CD8-positive, alpha-beta memory T cell (primary cell): Measurements from ENCODE around the gene BMP10. TPM values are rescaled to one million over a fixed set of nuclear protein-coding genes. Genes with fewer than 3 reads are reported as not detected.
A peak's percentile ranks its signal among the peaks of the same experiment; 100 is the strongest.
"Not testable (repeated sequence)": the region's sequence is repeated elsewhere in the genome, so short reads cannot be mapped to it uniquely, and the experiment has no call there.

Source experiments
- CTCF ChIA-PET: fragments of 350-600 bp; sonication (Branson Sonifier 250); formaldehyde crosslinking; loops from one replicate; lab custom pipeline; 2021; ENCODE audit warnings: antibody characterized with exemption; lab: Charles Lee
- POLR2A ChIA-PET: fragments of 350-600 bp; sonication (Branson Sonifier 250); formaldehyde crosslinking; loops from one replicate; lab custom pipeline; 2021; ENCODE audit warnings: antibody characterized with exemption; lab: Charles Lee
- DNase-seq, 5 donors: peaks; one replicate each; pipeline versions ENCODE4 v3.0.0 to v3.0.0-alpha.2; 2020 to 2022; ENCODE audit warnings: mixed read lengths in 1 of 5
- H3K27ac ChIP-seq: one replicate; pipeline ENCODE4 v1.7.0; 2013; ENCODE audit warnings: low read depth, mild to moderate bottlenecking, low read length, moderate library complexity
- H3K27me3 ChIP-seq: 2 replicates; pipeline ENCODE4 v1.7.0; 2013; ENCODE audit warnings: low read length, mild to moderate bottlenecking; ENCODE audit not compliant: insufficient read depth, poor library complexity, severe bottlenecking
- H3K36me3 ChIP-seq: 2 replicates; pipeline ENCODE4 v1.7.0; 2013; ENCODE audit warnings: mild to moderate bottlenecking, low read length, moderate library complexity; ENCODE audit not compliant: insufficient read depth
- H3K4me1 ChIP-seq: 2 replicates; pipeline ENCODE4 v1.7.0; 2013; ENCODE audit warnings: mild to moderate bottlenecking, low read length, moderate library complexity; ENCODE audit not compliant: insufficient read depth
- H3K4me3 ChIP-seq: 2 replicates; pipeline ENCODE4 v1.7.0; 2013; ENCODE audit warnings: mild to moderate bottlenecking, low read length
- H3K9me3 ChIP-seq: 2 replicates; pipeline ENCODE4 v1.7.0; 2013; ENCODE audit warnings: mild to moderate bottlenecking, low read length
- H3K27ac Mint-ChIP-seq, 8 donors: one replicate each; pipeline ENCODE4 v1.8.0; 2020 to 2021; ENCODE audit warnings: mixed read lengths in 8 of 8, mild to moderate bottlenecking in 6 of 8, inconsistent platforms in 3 of 8, moderate library complexity in 3 of 8
- H3K27me3 Mint-ChIP-seq, 2 donors: one replicate each; pipeline ENCODE4 v1.8.0; 2020 to 2021; ENCODE audit warnings: mixed read lengths in 2 of 2, mild to moderate bottlenecking in 1 of 2, moderate library complexity in 1 of 2
- H3K36me3 Mint-ChIP-seq, 3 donors: one replicate each; pipeline ENCODE4 v1.8.0; 2020 to 2021; ENCODE audit warnings: mixed read lengths in 3 of 3, inconsistent platforms in 1 of 3, mild to moderate bottlenecking in 1 of 3
- H3K4me1 Mint-ChIP-seq, 3 donors: one replicate each; pipeline ENCODE4 v1.8.0; 2020 to 2021; ENCODE audit warnings: mixed read lengths in 3 of 3, inconsistent platforms in 1 of 3, mild to moderate bottlenecking in 1 of 3
- H3K4me3 Mint-ChIP-seq, 7 donors: one replicate each; pipeline ENCODE4 v1.8.0; 2020 to 2021; ENCODE audit warnings: mixed read lengths in 7 of 7, mild to moderate bottlenecking in 6 of 7, moderate library complexity in 4 of 7, inconsistent platforms in 2 of 7
- H3K9me3 Mint-ChIP-seq, 5 donors: one replicate each; pipeline ENCODE4 v1.8.0; 2020 to 2022; ENCODE audit warnings: mixed read lengths in 5 of 5, mild to moderate bottlenecking in 3 of 5, moderate library complexity in 2 of 5, inconsistent platforms in 1 of 5
- polyA plus RNA-seq: library from polyadenylated mRNA; unstranded; fragments of 300-500 nt; fragmentation: Illumina TruSeq; gene quantifications from one replicate; pipeline ENCODE4 v1.2.3, GENCODE V29; 2021
- total RNA-seq, 2 experiments: library from RNA; stranded (reverse); gene quantifications; one replicate each; pipeline ENCODE4 v1.2.3, GENCODE V29; 2021

Gene BMP10
- total and polyA plus RNA-seq, 3 experiments from 2014 or later: not detected

- Histone ChIP-seq H3K4me1 (peaks cover 42% of the 10 kb centered on the region), H3K9me3 (no peaks in the 10 kb centered on the region), H3K27ac (peak overlapping the region; percentile 4), H3K4me3 (no peak overlapping the region), H3K27me3 (no peaks in the 10 kb centered on the region), H3K36me3 (no peaks in the 10 kb centered on the region)
- CTCF ChIA-PET: interaction anchor here (0.9 to 3.9 kb wide), 24 partner anchors 10 to 444 kb away, joined by 3 to 27 read pairs (median 4); partner anchors contain the start of gene FBXO48
- Mint-ChIP-seq H3K9me3 (peaks cover 0 to 2% (median 0%) of the 10 kb centered on the region in 5 donors), H3K4me1 (peaks cover 34 to 39% (median 37%) of the 10 kb centered on the region in 3 donors), H3K4me3 (peak overlapping the region in 6 of 7 donors; percentile 32 to 68 (median 53)), H3K27me3 (no peaks in the 10 kb centered on the region), H3K27ac (peak overlapping the region in 7 of 8 donors; percentile 74 to 98 (median 89)), H3K36me3 (peaks cover 0 to 3% (median 0%) of the 10 kb centered on the region in 3 donors)
- POLR2A ChIA-PET: interaction anchor here (0.6 to 1.9 kb wide), 9 partner anchors 12 to 704 kb away, joined by 3 to 9 read pairs (median 5); partner anchors contain the start of genes APLF, ARHGAP25 and FBXO48
- DNase-seq: no peak
Measured at GRCh38 chr2:68907232-68907919, 36.2 kb upstream of the BMP10 start.

GRCh38 chr2:68906716-68907115, 35.5 kb upstream of the BMP10 start:
- CTCF ChIA-PET: interaction anchor here (0.9 to 3.9 kb wide), 12 partner anchors 19 to 443 kb away, joined by 3 to 27 read pairs (median 7); partner anchors contain the start of gene FBXO48
- Mint-ChIP-seq H3K36me3 (peaks cover 0 to 10% (median 0%) of the 10 kb centered on the region in 3 donors), H3K4me3 (peak overlapping the region in 1 of 7 donors; percentile 11), H3K27ac (peak overlapping the region in 7 of 8 donors; percentile 37 to 87 (median 67)), H3K27me3 (no peaks in the 10 kb centered on the region), H3K4me1 (peaks cover 34 to 39% (median 37%) of the 10 kb centered on the region in 3 donors), H3K9me3 (peaks cover 1 to 6% (median 5%) of the 10 kb centered on the region in 5 donors)
- no peak for DNase-seq
- no peaks in the 10 kb centered on the region for H3K27me3 ChIP-seq
- H3K27ac ChIP-seq: no peak overlapping the region
- H3K4me1 ChIP-seq: peaks cover 36% of the 10 kb centered on the region
- H3K9me3 ChIP-seq: no peaks in the 10 kb centered on the region
- POLR2A ChIA-PET: no interaction called here
- H3K36me3 ChIP-seq: no peaks in the 10 kb centered on the region
- H3K4me3 ChIP-seq: no peak overlapping the region

GRCh38 chr2:68905116-68905515, 33.9 kb upstream of the BMP10 start:
- Histone ChIP-seq H3K9me3 (peaks cover 9% of the 10 kb centered on the region), H3K27ac (no peak overlapping the region), H3K27me3 (no peaks in the 10 kb centered on the region), H3K36me3 (no peaks in the 10 kb centered on the region), H3K4me3 (no peak overlapping the region), H3K4me1 (peaks cover 28% of the 10 kb centered on the region)
- Mint-ChIP-seq H3K36me3 (peaks cover 0 to 12% (median 0%) of the 10 kb centered on the region in 3 donors), H3K9me3 (peaks cover 3 to 17% (median 12%) of the 10 kb centered on the region in 5 donors), H3K27ac (peak overlapping the region in 1 of 8 donors; percentile 68), H3K4me3 (no peak overlapping the region), H3K27me3 (no peaks in the 10 kb centered on the region), H3K4me1 (peaks cover 28 to 37% (median 34%) of the 10 kb centered on the region in 3 donors)
- ChIA-PET CTCF (no interaction called here), POLR2A (no interaction called here)
- no peak for DNase-seq

GRCh38 chr2:68901561-68901960, 30.4 kb upstream of the BMP10 start:
- Histone ChIP-seq H3K27me3 (no peaks in the 10 kb centered on the region), H3K4me3 (no peak overlapping the region), H3K36me3 (no peaks in the 10 kb centered on the region), H3K27ac (no peak overlapping the region), H3K4me1 (no peaks in the 10 kb centered on the region), H3K9me3 (peaks cover 9% of the 10 kb centered on the region)
- Mint-ChIP-seq H3K36me3 (peaks cover 0 to 12% (median 0%) of the 10 kb centered on the region in 3 donors), H3K9me3 (peaks cover 6 to 20% (median 12%) of the 10 kb centered on the region in 5 donors), H3K4me3 (no peak overlapping the region), H3K27me3 (no peaks in the 10 kb centered on the region), H3K27ac (no peak overlapping the region), H3K4me1 (peaks cover 0 to 10% (median 2%) of the 10 kb centered on the region in 3 donors)
- no peak for DNase-seq
- POLR2A ChIA-PET: no interaction called here
- CTCF ChIA-PET: interaction anchor here (1.1 kb wide), 1 partner anchor 11 kb away, joined by 3 read pairs; no protein-coding TSS in a partner anchor

GRCh38 chr2:68901199-68901514, 30.0 kb upstream of the BMP10 start:
- Mint-ChIP-seq H3K27ac (no peak overlapping the region), H3K9me3 (peaks cover 6 to 20% (median 12%) of the 10 kb centered on the region in 5 donors), H3K27me3 (no peaks in the 10 kb centered on the region), H3K4me1 (peaks cover 0 to 10% (median 0%) of the 10 kb centered on the region in 3 donors), H3K4me3 (no peak overlapping the region), H3K36me3 (peaks cover 0 to 12% (median 0%) of the 10 kb centered on the region in 3 donors)
- Histone ChIP-seq H3K36me3 (no peaks in the 10 kb centered on the region), H3K9me3 (peaks cover 9% of the 10 kb centered on the region), H3K27me3 (no peaks in the 10 kb centered on the region), H3K4me3 (no peak overlapping the region), H3K27ac (no peak overlapping the region), H3K4me1 (no peaks in the 10 kb centered on the region)
- ChIA-PET POLR2A (no interaction called here), CTCF (interaction anchor here (1.1 kb wide), 1 partner anchor 11 kb away, joined by 3 read pairs; no protein-coding TSS in a partner anchor)
- DNase-seq: no peak

GRCh38 chr2:68900496-68901198, 29.4 kb upstream of the BMP10 start:
- H3K27ac ChIP-seq: no peak overlapping the region
- peaks cover 0 to 12% (median 0%) of the 10 kb centered on the region in 3 donors for H3K36me3 Mint-ChIP-seq
- H3K27me3 ChIP-seq: no peaks in the 10 kb centered on the region
- no peak overlapping the region for H3K27ac Mint-ChIP-seq
- no peaks in the 10 kb centered on the region for H3K36me3 ChIP-seq
- DNase-seq: no peak
- peaks cover 9% of the 10 kb centered on the region for H3K9me3 ChIP-seq
- peaks cover 0 to 8% (median 0%) of the 10 kb centered on the region in 3 donors for H3K4me1 Mint-ChIP-seq
- no peaks in the 10 kb centered on the region for H3K4me1 ChIP-seq
- POLR2A ChIA-PET: no interaction called here
- no peak overlapping the region for H3K4me3 Mint-ChIP-seq
- H3K9me3 Mint-ChIP-seq: peaks cover 6 to 20% (median 12%) of the 10 kb centered on the region in 5 donors
- no peaks in the 10 kb centered on the region for H3K27me3 Mint-ChIP-seq
- CTCF ChIA-PET: interaction anchor here (1.1 kb wide), 1 partner anchor 12 kb away, joined by 3 read pairs; no protein-coding TSS in a partner anchor
- H3K4me3 ChIP-seq: no peak overlapping the region

GRCh38 chr2:68895981-68896380, 24.8 kb upstream of the BMP10 start:
- H3K4me3 ChIP-seq, H3K4me1 Mint-ChIP-seq, H3K36me3 ChIP-seq, H3K27ac Mint-ChIP-seq, H3K36me3 Mint-ChIP-seq, H3K27ac ChIP-seq, H3K27me3 ChIP-seq, H3K4me1 ChIP-seq, DNase-seq, H3K9me3 ChIP-seq, H3K4me3 Mint-ChIP-seq, H3K27me3 Mint-ChIP-seq, H3K9me3 Mint-ChIP-seq: not testable (repeated sequence)
- POLR2A ChIA-PET: interaction anchor here (1.2 kb wide), 1 partner anchor 12 kb away, joined by 3 read pairs; no protein-coding TSS in a partner anchor
- CTCF ChIA-PET: interaction anchor here (0.8 to 1.9 kb wide), 3 partner anchors 12 to 144 kb away, joined by 3 to 4 read pairs (median 3); no protein-coding TSS in a partner anchor
